ENCODE measurements around the gene CPNE2.
"Not testable (repeated sequence)": the region's sequence is repeated elsewhere in the genome, so short reads cannot be mapped to it uniquely, and the experiment has no call there.

The CPNE2 gene

DNA sequence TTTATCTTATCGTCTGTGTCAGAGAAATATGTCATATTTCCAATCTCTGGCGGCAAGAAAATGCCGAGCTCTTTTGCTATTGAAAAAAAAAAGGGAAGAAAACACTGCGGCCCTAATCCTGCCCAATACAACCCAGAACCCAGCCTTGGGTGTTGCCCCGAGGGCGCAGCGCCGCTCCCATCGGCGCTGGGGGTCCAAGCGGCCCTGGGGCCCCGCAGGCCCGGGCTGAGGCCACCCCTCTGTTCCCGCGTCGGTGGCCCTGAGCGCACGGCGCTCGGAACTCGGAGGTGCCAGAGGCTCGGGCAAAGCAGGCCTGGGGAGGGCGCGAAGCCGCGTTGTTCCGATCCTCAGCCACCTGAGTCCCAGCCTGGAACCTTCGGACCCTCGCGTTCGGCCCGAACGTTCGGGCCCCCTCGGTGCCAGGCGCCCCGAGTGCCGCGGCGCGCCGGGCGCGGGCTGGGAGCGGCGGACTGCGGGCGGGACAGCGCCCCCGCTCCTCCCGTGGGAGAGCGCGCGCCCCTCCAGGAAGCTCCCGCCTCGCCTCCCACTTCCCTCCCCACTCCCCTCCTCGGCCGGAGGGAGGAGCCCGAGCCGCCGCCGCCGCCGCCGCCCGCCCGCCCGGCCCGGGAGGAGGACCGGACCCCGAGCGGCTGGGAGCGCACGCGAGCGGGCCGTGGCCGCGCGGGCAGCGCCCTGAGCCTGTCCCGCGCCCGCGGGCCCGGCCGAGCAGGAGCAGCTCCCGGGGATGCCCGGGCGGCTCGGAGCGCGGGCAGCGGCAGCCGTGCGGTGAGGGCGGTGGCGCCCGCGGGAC, at the start of gene CPNE2:
CPNE2 (plus strand) TSS at position 609 of the 811 bp plus-strand sequence. CDS start 18,160 bp downstream, outside the sequence.
- DNase-seq: peak; percentile 76 to 78

DNA sequence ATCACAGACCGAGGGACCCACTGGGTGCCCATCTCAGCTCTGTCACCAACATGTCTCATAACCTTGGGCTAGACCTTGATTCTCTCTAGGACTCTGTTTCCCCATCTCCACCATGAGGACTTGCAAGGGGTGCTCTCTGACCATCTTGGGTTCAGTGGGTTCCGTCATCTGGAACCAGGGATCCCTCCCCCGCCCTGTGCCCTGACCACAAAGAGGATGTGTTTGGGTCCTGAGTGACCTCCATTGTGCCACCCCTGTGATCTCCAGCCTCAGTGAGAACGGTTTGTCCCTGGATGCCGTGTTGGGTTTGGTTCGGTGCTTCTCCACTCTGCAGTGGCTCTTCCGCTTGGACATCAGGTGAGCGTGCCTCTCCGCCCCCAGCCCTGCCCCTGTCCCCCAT, 49.1 kb upstream of the CPNE2 start:
- no peak for DNase-seq

DNA sequence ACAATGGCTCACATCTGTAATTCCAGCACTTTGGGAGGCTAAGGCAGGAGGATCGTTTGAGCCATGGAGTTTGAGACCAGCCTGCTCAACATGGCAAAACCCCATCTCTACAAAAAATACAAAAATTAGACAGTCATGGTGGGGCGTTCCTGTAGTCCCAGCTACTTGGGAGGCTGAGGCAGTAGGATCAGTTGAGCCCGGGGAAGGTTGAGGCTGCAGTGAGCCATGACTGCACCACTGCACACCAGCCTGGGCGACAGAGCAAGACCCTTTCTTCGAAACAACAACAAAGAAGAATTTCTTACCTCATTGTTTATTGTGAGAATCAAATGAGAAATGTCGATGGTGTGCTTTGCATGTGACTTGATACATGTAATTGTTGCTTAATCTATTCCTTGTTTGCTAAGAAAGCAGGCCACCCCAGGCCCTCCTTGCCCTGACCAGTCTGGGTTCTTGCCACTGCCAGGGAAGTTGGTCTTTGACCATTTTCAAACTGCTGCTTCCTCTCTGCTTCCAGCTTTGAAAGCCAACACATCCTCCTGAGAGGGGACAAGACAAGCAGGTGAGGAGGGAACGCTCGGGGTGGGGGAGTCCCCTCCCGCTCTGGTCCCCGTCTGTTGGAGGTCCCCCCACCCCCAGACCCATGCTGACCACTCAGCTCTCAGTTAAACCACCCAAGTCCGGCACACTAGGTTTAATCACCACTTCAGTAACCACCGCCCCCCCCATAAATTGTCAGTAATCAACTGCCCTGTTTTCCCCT, 47.3 kb upstream of the CPNE2 start:
- DNase-seq: no peak

DNA sequence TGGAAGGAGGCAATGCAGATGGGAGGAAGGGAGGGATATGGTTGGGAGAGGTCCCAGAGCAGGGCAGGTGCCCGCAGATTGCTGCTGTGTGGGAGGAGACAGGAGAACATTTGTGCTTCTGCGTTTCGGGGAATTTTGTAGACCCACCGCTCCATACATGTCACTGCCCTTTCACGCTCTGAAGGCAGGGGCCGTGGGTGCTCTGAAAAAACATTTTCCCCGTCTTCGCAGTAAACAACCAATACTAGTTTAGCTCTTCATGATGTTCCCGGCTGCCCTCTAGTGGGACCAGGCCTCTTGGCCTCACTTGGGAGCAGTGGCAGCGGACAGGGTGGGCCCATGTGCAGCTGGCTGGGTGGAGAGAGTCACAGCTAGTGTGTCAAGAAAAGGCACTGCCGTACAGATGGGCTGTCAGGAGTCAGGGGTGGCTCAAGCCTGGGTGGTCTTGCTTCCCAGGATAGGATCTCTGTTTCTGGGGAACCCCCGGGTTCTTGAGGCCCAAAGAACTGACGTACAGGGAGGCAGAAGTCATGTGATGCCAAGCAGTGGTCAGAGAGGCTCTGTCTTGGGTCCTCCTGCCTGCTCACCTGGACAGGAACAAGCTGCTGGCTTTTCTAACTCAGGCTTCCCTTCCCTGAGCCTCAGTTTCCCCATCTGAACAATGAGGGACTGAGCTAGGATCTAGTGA, 46.5 kb upstream of the CPNE2 start:
- peak; percentile 39 to 45 for DNase-seq

DNA sequence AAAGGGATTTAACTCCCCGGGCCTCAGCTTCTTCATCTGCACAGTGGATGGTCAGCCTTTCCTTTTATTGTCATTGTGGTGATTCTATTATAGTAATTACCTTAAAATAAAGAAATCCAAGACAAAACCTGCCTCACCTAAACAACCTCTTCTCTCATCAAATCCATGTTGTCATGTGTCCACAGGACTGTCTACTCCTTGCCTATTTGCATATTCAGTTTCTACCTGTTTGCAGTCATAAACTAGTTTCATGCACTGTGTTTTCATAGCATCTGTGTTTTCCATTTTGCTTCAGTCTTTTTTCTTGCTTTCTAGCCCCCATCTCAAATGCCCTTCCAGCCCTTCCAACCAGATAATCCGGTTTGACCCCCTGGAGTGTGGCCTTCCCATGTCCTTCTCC, 44.3 kb upstream of the CPNE2 start:
- DNase-seq: no peak

DNA sequence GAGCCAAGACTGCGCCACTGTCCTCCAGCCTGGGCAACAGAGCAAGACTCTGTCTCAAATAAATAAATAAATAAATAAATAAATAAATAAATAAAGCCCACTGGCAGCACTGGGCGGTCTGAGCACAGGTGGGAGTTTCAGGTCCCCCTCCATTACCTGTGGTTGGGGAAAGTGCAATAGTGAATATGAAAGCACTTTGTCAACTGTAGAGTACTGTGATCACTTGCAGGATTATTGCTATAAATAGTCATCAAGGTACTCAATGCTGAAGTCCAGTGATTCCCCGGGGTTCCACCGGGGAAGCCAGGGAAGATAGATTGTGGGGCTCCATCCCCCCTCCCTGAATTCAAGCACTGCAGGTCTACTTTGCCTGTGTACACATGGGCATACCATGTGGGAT, 42.7 kb upstream of the CPNE2 start:
- DNase-seq: no peak

DNA sequence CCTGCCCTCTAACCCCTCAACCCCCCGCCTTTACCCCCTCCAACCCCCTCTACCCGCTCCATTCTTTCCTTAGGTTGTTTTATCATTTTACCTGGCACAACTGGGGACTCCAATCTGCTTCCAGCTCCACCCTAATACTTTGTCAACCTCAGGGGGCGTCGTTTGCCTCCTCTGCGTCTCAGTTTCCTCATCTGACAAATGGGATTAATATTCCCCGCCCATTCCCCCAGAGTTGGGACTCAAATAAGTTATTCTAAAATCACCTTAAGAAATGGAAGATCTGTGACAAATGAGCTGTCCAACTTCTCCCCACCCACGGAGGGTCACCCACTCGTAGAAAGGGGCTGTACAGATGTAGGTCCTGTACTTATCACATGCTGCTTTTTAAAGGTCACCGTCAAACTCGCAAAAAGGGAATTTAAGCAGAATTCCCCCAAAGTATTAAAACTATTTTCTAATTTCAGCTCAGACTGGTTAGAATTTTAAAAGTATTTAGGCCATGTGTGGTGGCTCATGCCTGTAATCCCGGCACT, 40.6 kb upstream of the CPNE2 start:
- no peak for DNase-seq

DNA sequence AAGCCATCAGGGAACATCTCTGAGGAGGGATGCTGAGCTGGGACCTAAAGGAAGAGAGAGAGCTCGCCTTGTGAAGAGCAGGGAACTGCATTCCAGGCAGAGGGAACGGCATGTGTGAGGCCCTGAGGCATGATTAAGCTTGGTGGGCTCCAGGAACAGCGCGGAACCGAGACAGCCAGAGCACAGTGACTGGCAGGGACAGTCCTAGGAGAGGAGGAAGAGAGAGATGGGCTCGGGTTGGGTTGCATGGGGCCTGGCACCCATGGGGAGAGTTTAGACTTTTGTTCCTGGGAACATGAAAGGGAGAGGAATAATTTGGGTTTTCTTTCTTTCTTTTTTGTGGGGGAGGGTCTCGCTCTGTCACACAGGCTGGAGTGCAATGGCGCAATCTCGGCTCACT, 39.2 kb upstream of the CPNE2 start:
- no peak for DNase-seq

DNA sequence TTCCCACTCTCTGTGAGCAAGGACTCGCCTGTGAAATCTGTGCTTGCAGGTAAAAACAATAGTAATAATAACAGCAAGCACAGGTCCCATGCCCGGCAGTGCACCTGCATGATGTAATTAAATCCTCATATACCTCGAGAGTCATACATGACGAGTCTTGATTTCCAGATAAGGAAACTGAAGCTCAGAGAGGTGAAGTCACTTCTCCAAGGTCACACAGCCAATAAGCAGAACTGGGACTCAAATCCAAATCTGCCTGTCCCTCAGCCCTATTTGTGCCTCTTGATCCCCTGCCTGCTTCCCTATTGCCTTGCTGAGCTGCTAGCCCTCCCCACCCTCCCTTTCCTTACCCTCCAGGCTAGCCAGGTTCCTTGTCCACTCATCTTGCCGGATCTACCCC, 38.0 kb upstream of the CPNE2 start:
- DNase-seq: no peak

DNA sequence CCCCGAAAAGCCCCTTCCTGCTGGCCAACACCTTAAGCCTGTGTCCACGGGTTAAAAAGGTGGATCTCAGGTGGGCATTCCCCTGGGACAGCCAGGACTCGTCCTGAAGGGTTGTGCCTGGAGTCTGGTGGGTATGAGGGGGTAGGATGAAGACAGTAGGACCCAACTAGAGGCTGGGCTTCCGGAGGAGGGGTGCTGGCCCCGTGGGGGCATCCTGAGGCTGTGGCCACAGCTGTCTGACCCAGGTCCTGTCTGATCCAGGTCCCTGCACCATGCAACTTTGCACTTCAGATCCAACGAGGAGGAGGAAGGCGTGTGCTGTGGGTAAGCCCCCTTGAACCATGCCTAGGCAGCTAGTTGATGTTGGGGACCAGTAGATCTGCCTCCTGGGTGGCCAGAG, 37.6 kb upstream of the CPNE2 start:
- DNase-seq: no peak

DNA sequence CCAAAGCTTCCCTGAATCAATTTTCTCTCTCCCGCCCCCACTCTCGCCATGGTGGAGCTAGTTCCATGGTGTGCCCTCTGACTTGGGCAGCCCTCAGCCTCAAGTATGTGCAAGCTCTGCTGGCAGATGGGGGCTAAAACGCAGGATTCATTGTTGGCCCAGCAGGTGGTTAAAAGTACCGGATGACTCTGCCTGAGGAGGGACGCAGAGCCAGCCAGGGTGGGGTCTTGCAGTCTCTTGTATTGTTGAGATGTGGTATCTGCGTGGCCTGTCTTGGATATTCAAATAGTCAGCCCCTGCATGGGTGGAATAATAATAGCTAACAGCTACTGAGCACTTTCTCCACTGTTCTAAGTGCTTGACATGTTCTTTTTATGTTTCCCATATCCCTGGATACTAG, 36.7 kb upstream of the CPNE2 start:
- DNase-seq: no peak

DNA sequence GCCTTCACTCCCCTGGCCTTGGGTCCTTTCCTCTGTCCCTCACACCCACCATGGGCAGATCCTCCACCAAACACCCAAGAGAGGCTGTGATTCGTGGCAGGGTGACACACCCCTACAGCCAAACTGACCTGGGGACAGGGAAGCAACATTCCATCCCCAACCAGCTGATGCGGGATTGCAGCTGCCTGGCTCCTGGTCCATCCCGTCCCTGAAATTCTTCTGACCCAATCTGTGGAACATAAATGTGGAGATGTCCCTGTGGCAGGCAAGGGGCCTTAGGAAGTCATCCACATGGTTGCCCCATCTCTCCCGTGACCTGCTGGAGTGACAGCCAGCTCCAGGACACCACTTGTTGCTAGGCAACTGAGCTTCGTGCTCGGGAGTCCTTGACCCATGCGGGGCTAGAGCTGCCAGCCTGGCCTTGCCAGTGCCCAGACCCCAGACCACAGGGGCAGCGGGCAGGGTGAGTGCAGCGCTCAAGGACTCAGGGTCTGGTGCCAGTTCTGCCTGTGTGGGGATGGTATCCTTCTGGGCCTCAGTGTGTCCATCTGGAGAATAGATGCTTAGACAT, 34.0 kb upstream of the CPNE2 start:
- no peak for DNase-seq

DNA sequence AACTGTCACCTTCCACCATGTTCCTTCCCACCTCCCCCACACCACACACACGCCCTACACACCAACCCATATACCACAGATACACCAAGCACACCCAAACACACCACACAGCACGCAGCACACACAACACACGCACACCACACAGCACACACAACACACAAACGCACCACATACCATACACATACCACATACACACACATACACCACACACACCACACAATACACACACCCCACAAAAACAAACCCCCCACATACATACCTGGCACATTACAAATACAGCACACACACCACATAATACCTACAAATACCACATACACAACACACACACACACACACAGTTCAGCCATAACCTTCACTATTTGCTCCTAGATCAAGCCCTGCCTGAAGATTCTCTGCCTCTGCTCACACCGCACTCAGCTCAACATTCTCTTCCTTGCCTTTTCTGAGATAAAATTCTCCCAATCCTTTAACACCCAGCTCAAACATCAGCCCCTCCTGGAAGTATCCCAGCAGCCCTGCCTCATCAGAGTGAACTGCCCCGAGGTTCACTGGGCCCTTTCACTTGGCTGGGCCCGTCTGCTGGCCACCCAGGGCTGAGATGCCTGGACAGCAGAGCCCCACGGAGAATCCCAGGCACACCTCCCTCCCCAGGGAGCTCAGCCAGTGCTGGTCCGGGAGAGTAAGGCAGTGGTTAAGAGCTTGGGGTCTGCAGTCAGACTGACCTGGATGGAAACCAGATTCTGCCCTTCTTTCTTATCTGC, 31.9 kb upstream of the CPNE2 start:
- no peak for DNase-seq

DNA sequence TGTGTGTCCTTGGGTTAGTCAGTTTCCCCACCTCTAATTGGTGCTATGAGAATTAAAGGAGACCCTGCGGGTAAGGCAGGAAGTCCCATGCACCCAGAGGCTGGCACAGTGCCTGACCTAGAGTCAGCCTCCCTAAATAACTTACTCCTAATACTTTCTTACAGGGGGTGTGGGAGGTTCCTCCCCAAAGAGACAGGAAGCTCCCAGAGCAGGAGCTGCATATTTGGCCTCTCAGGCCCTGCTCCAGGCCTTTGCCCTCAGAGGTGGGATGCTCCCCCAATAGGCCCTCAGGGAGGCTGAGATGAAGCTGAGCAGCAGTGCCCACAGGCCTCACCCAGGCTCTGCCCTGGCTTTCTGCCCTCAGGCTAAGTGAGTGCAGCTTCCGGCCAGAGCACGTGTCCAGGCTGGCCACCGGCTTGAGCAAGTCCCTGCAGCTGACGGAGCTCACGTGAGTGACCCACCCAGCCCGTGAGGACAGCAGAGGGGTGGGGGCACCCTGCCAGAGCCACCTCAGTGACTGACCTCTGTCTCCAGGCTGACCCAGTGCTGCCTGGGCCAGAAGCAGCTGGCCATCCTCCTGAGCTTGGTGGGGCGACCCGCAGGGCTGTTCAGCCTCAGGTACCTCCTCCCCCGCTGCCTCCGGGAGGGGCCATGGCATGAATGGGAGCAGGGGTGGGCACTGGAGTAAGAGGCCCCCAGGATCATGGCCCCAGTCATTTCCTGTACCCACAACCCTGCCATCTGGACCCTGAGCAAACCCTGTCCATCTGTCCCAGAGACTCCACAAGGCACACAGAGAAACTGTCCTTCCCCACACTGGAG, 31.1 kb upstream of the CPNE2 start:
- DNase-seq: no peak

DNA sequence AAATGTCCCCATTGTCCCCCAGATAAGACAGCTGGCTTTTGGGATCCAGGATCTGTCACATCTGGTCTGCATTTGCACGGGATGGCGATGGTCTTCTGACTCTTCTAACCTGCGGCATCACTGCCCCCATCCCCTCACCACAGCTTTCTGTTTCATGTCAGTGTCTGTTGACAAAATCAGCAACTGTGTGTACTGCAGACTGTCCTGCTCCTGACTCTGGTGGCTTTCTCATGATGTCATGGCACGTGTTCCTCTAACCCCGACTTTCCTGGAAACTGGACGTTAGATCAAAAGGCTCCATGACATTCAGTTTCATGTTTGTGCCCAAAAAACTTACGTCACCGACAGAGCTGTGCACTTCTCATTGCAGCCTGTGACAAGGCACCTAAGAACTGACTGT, 30.1 kb upstream of the CPNE2 start:
- DNase-seq: no peak

DNA sequence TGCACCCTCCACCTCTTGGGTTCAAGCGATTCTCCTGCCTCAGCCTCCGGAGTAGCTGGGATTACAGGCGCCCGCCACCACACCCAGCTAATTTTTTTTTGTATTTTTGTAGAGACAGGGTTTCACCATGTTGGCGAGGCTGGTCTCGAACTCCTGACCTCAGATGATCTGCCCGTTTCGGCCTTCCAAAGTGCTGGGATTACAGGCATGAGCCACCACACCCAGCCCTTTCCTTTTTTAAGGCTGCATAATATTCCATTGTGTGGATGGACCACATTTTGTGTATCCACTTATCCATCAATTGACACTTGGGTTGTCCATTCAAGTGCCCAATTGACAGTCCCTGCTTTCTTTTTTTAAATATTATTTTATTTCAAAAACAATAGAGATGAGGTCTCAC, 29.2 kb upstream of the CPNE2 start:
- DNase-seq: not testable (repeated sequence)

DNA sequence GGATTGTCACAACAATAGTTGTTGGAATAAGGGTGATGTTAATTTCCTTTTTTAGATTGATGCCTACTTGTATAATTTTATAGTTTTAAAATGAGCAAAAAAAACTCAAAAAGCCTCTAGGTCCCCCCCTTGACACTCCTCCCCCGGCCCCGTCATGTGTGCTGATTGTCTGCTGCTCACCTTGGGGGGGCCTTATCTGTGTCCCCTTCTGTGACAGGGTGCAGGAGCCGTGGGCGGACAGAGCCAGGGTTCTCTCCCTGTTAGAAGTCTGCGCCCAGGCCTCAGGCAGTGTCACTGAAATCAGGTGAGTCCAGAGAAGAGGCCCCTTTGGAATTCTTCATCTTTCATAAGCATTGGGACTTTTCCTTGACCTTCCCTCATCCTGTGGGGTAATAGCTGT, 27.4 kb upstream of the CPNE2 start:
- no peak for DNase-seq

DNA sequence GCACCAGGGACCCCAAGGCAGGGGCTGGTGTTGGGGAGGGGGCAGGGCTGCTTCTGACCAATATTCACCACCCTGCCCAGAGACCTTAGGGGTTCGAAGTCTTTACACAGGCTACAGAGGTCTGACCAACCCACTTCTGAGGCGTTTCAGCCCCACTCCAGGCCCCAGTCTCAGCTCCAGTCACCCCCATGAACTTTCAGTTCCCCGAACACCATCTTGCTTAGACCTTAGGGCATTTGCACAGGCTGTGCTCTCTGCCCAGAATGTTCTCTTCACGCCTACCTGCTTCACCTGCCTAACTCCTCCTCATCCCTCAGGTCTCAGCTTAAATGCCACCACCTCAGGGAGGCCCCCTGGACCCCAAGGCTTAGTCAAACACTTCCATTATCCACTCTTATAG, 25.8 kb upstream of the CPNE2 start:
- no peak for DNase-seq

DNA sequence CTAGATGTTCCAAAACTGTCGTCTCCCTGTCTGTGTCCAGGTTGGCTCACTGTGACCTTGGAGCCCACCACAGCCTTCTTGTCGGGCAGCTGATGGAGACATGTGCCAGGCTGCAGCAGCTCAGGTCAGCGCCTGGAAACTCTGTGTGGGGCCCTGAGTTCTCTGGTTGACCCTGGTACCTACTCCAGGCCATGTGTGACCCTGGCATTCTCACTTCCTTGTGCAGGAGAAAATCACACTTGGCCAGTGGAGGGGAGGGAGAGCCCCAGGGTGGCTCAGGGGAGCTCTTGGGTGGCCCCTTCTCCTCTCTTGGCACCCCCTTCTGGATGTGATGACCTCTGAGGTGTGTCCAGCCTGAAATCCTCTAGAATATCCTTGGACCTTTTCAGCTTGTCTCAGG, 25.0 kb upstream of the CPNE2 start:
- no peak for DNase-seq

DNA sequence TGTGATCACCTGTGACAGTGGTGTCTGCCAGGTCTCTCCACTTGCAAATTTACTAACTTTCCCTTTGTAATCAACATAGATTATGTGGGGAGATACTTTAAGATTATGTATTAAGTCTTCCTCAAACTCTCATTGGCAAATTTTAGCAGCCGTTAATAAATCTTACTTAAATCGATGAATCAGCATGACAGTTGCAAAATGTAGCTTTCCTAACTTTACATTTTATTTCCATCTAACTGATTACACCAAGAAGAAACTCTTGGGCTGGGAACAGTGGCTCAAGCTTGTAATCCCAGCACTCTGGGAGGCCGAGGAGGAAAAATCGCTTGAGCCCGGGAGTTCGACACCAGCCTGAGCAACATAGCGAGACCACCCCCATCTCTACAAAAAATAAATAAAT, 23.3 kb upstream of the CPNE2 start:
- no peak for DNase-seq

DNA sequence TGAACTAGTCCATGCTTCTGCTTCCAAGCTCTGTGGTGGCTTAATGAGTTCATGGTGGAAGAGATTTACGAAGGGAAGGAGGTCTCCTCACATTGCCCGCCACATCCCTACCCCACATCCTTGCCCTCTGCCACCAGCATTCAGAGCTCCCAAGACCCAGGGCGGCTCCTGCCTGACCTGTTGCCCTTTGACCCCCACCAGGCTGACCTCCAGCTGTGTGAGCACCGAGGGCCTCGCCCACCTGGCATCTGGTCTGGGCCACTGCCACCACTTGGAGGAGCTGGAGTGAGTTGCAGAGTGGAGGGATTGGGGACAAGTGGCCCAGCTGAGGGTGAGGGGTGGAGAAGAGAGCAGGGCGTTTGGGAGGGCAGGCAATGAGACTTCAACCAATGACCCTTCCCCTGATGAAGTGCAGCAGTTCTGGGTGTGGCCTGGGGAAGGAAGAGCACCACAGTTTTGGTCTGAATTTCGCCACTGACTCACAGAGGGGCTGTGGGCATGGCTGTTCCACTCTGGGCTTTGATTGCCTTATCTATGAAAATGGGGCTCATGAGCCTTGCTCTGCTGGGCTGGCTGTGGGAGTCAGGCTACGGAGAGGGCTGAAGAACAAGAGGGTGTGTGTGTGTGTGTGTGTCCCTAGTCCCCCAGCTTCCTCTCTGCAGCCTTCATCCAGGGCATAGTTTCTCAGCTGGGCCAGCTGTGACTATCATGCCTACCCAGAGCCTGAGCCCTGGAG, 22.6 kb upstream of the CPNE2 start:
- no peak for DNase-seq

Data from hippocampal formation (tissue), 2 donors.